Measurements from ENCODE around the gene RABGAP1L.
A peak's percentile ranks its signal among the peaks of the same experiment; 100 is the strongest.
"Not testable (repeated sequence)": the region's sequence is repeated elsewhere in the genome, so short reads cannot be mapped to it uniquely, and the experiment has no call there.

The RABGAP1L gene

GRCh38 chr1:174839211-174839610, 679.9 kb downstream of the RABGAP1L start:
- Histone ChIP-seq H2AFZ (ENCODE audit: low read depth, low read length) (no peak overlapping the region), H3K9me3 (ENCODE audit: insufficient read depth, low read length) (no peaks in the 10 kb centered on the region), H3K4me2 (ENCODE audit: low read length) (no peak overlapping the region), H3K9ac (ENCODE audit: low read length) (no peak overlapping the region), H3K79me2 (ENCODE audit: low read length) (no peaks in the 10 kb centered on the region), H3K4me3 (ENCODE audit: low read length) (no peak overlapping the region), H3K27ac (ENCODE audit: low read length) (no peak overlapping the region), H3K4me1 (ENCODE audit: low read length) (peaks cover 16% of the 10 kb centered on the region), H3K36me3 (replicated peaks; ENCODE audit: low read depth, low read length) (no peaks in the 10 kb centered on the region), H3K27me3 (ENCODE audit: low read depth, low read length) (no peaks in the 10 kb centered on the region), H4K20me1 (ENCODE audit: insufficient read depth, low read length) (0 out of 2 replicates have a peak, but pooled peaks cover 2% of the 10 kb centered on the region)
- TF ChIP-seq EZH2phosphoT487 (IDR thresholded peaks at IDR 0.05; ENCODE audit: low read depth) (no peak), CTCF (IDR thresholded peaks at IDR 0.05; ENCODE audit: low read depth, low read length) (no peak)

GRCh38 chr1:174841747-174842146, 682.4 kb downstream of the RABGAP1L start:
- H4K20me1 ChIP-seq (ENCODE audit: insufficient read depth, low read length) = 0 out of 2 replicates have a peak, but pooled peaks cover 2% of the 10 kb centered on the region
- H3K9ac ChIP-seq (ENCODE audit: low read length) = no peak overlapping the region
- no peak overlapping the region for H3K4me3 ChIP-seq (ENCODE audit: low read length)
- H3K4me2 ChIP-seq (ENCODE audit: low read length) = peak overlapping the region; percentile 29; the same call in 1 of the 2 replicates
- H2AFZ ChIP-seq (ENCODE audit: low read depth, low read length) = no peak overlapping the region
- H3K27me3 ChIP-seq (ENCODE audit: low read depth, low read length) = no peaks in the 10 kb centered on the region
- H3K4me1 ChIP-seq (ENCODE audit: low read length) = peaks cover 16% of the 10 kb centered on the region
- no peaks in the 10 kb centered on the region for H3K79me2 ChIP-seq (ENCODE audit: low read length)
- no peak overlapping the region for H3K27ac ChIP-seq (ENCODE audit: low read length)
- no peaks in the 10 kb centered on the region for H3K9me3 ChIP-seq (ENCODE audit: insufficient read depth, low read length)
- H3K36me3 ChIP-seq (replicated peaks; ENCODE audit: low read depth, low read length) = no peaks in the 10 kb centered on the region
- TF ChIP-seq CTCF (IDR thresholded peaks at IDR 0.05; ENCODE audit: low read depth, low read length) (no peak), EZH2phosphoT487 (IDR thresholded peaks at IDR 0.05; ENCODE audit: low read depth) (no peak)

- H3K4me1 ChIP-seq (ENCODE audit: low read length); H3K9me3 ChIP-seq (ENCODE audit: insufficient read depth, low read length); H3K4me2 ChIP-seq (ENCODE audit: low read length); H3K27ac ChIP-seq (ENCODE audit: low read length); H3K36me3 ChIP-seq (replicated peaks; ENCODE audit: low read depth, low read length); H3K27me3 ChIP-seq (ENCODE audit: low read depth, low read length); H3K9ac ChIP-seq (ENCODE audit: low read length); H3K79me2 ChIP-seq (ENCODE audit: low read length); H3K4me3 ChIP-seq (ENCODE audit: low read length); H4K20me1 ChIP-seq (ENCODE audit: insufficient read depth, low read length); H2AFZ ChIP-seq (ENCODE audit: low read depth, low read length): not testable (repeated sequence)
Observed at GRCh38 chr1:174848593-174849560, 689.6 kb downstream of the RABGAP1L start.

- TF ChIP-seq CTCF (IDR thresholded peaks at IDR 0.05; ENCODE audit: low read depth, low read length) = no peak
- no peak for TF ChIP-seq EZH2phosphoT487 (IDR thresholded peaks at IDR 0.05; ENCODE audit: low read depth)
- H3K9me3 ChIP-seq (ENCODE audit: insufficient read depth, low read length) = no peaks in the 10 kb centered on the region
- no peak overlapping the region for H3K4me2 ChIP-seq (ENCODE audit: low read length)
- H3K4me1 ChIP-seq (ENCODE audit: low read length) = no peaks in the 10 kb centered on the region
- H4K20me1 ChIP-seq (ENCODE audit: insufficient read depth, low read length) = no peaks in the 10 kb centered on the region
- H2AFZ ChIP-seq (ENCODE audit: low read depth, low read length) = no peak overlapping the region
- H3K27ac ChIP-seq (ENCODE audit: low read length) = no peak overlapping the region
- no peaks in the 10 kb centered on the region for H3K79me2 ChIP-seq (ENCODE audit: low read length)
- no peak overlapping the region for H3K4me3 ChIP-seq (ENCODE audit: low read length)
- no peaks in the 10 kb centered on the region for H3K36me3 ChIP-seq (replicated peaks; ENCODE audit: low read depth, low read length)
- H3K9ac ChIP-seq (ENCODE audit: low read length) = no peak overlapping the region
- no peaks in the 10 kb centered on the region for H3K27me3 ChIP-seq (ENCODE audit: low read depth, low read length)
Observed at GRCh38 chr1:174850726-174851125, 691.4 kb downstream of the RABGAP1L start.
